ENCODE data around the gene TXNRD2.
A peak's percentile ranks its signal among the peaks of the same experiment; 100 is the strongest.

The TXNRD2 gene

DNA sequence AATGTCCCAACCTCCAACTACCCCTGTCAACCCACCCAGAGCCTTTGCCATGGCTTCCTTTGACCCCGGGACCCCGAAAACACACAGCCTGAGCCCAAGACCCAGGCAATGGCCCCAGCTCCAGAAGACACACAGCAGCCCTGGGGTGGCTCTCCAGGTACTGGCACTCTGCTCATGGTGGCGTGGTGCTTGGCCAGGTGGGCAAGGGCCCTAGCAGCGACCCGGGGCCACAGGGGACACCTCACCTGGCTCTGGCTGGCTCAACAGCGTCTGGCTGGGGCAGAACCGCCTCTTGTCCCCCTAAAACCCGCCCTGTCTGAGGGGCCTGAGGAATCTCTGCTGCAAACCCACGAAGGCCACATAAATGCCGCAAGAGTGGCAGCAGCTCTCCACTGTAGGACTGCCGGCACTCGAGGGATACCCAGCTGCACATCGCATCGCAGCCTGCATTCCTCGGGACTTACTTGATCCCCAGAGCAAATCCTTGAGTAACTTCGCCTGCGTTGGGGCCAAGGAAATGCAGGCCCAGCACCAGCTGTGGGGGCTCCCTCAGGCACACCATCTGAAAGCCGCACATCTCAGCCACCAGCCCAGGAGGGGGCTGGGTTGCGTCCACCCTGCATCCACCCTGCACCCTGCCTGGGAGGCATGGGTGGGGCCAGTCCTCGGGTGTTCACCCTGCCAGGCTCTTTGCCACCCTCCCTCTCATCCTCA, 63.8 kb downstream of the TXNRD2 start:
- no peak for DNase-seq (ENCODE audit: low read depth, low spot score)
- H3K9me3 ChIP-seq (ENCODE audit: insufficient read depth, low read length), result no peaks in the 10 kb centered on the region
- H3K36me3 ChIP-seq (ENCODE audit: insufficient read depth, insufficient read length, low read length), result peaks cover 46% of the 10 kb centered on the region
- H3K27me3 ChIP-seq (ENCODE audit: insufficient read depth, insufficient read length), result no peaks in the 10 kb centered on the region
- peak overlapping the region; percentile 32 for H3K9ac ChIP-seq (ENCODE audit: insufficient read length, low read depth)
- H3K4me1 ChIP-seq (ENCODE audit: insufficient read depth, insufficient read length), result peaks cover 34% of the 10 kb centered on the region
- TF ChIP-seq ZNF274 (IDR thresholded peaks at IDR 0.05; ENCODE audit: low read depth, low read length), result no peak
- H3K4me3 ChIP-seq (ENCODE audit: insufficient read length, low read depth), result no peak overlapping the region

DNA sequence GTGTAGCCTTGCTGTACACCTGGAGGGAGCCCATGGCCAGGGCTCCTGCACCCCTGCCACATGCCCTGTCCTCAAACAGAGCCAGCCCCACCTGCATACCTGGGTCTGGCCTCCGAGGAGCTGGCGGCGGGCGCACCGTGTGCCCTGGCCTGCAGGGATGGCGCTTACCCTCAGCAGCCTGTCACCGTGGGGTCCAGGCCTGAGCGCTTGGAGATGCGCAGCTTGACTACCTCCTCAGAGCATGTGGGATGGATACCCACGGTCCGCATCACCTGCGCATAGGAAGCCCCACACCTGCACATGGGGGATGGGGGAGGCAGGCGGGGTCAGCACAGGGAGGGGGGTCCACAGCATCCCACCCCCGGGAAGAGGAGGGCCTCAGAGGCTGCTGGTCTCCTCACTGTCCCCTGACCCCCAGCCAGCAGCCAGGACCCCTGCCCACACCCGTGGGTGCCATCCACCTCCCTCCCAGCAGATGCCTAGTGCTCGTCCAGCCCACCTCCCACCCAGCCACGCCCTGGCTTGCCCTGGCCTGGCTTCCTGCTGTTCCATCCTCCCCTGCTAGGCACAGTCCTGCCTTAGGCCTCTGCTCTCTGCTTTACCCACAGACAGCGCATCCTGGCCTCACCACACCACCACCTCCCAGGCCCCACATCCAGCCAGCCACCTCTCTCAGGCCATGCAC, 64.5 kb downstream of the TXNRD2 start:
- Histone ChIP-seq H3K27me3 (ENCODE audit: insufficient read depth, insufficient read length) (no peaks in the 10 kb centered on the region), H3K9me3 (ENCODE audit: insufficient read depth, low read length) (no peaks in the 10 kb centered on the region), H3K36me3 (ENCODE audit: insufficient read depth, insufficient read length, low read length) (peaks cover 45% of the 10 kb centered on the region), H3K4me1 (ENCODE audit: insufficient read depth, insufficient read length) (peaks cover 28% of the 10 kb centered on the region), H3K9ac (ENCODE audit: insufficient read length, low read depth) (peak overlapping the region; percentile 32), H3K4me3 (ENCODE audit: insufficient read length, low read depth) (no peak overlapping the region)
- TF ChIP-seq ZNF274 (IDR thresholded peaks at IDR 0.05; ENCODE audit: low read depth, low read length), result no peak
- no peak for TF ChIP-seq YY1 (IDR thresholded peaks at IDR 0.05; ENCODE audit: insufficient read depth, insufficient read length)
- no peak for TF ChIP-seq SUZ12 (IDR thresholded peaks at IDR 0.05; ENCODE audit: extremely low read depth, insufficient read depth, insufficient read length)
- DNase-seq (ENCODE audit: low read depth, low spot score), result no peak

DNA sequence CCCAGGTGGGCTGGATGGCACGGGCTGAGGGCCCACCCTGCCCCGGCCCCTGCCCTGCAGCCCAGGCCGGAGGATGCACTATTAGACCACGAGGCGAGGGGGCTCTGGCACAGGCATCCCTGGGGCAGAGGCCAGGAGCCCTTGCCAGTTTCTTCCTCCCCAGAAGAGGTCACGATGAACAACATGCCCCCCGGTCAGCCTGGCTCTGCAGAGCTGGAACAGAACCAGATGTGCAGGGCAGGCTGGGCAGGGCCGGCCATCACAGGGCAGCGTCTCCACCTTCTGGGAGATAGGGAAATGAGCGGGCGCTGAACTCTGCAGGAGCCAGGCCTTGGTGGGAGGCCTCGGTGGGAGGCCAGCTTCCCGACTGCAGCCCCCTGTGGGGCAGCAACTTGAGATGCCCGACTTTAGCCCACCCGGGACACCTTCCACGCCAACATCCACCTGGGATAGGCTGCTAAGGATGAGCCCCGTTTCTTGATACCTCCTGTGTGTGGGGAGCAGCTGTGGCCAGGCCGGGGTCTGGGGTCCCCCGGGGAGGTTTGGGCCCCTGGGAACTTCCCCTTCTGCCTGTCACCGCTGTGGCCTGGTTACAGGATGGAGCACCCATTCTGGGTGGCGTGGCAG, 65.2 kb downstream of the TXNRD2 start:
- Histone ChIP-seq H3K9me3 (ENCODE audit: insufficient read depth, low read length) (no peaks in the 10 kb centered on the region), H3K36me3 (ENCODE audit: insufficient read depth, insufficient read length, low read length) (peaks cover 45% of the 10 kb centered on the region), H3K4me3 (ENCODE audit: insufficient read length, low read depth) (no peak overlapping the region), H3K4me1 (ENCODE audit: insufficient read depth, insufficient read length) (peaks cover 22% of the 10 kb centered on the region), H3K9ac (ENCODE audit: insufficient read length, low read depth) (peak overlapping the region; percentile 21), H3K27me3 (ENCODE audit: insufficient read depth, insufficient read length) (no peaks in the 10 kb centered on the region)
- no peak for DNase-seq (ENCODE audit: low read depth, low spot score)
- no peak for TF ChIP-seq YY1 (IDR thresholded peaks at IDR 0.05; ENCODE audit: insufficient read depth, insufficient read length)
- no peak for TF ChIP-seq ZNF274 (IDR thresholded peaks at IDR 0.05; ENCODE audit: low read depth, low read length)
- no peak for TF ChIP-seq SUZ12 (IDR thresholded peaks at IDR 0.05; ENCODE audit: extremely low read depth, insufficient read depth, insufficient read length)

DNA sequence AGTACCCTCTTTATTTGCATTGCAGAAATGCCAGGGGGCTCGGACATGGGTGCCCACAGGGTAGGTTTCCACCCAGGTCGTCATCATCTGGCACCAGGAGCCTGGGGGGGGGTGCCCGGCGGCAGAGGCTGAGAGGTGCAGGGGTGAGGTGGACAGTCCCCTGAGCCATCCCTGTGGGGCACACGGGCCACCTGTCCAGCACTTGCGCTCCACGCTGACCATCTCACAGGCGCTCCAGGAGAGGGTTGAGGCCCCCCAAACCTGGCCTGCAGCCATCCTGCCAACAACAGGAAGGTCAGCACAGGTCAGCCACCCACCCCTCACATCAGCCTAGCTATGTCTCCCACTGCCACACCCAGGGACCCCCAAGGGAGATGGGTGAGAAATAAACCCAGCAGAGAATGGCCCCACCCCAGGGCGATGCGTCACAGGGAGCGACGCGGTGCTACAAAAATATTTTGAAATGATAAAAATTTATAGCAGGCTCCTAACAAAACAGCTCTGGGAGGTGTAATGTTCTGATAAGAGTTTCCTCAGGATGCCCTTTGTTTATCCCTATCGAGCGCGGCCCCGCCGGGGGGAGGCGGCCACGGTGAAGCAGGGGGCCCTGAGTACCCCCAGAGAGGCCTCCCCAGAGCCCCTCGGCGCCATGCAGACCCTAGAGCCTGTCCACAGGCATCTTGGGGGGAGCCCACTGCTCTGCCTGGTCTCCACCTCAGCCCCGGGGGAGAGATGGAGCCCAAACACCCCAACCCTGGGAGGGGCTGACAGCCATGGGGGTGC, 65.9 kb downstream of the TXNRD2 start:
- H3K27me3 ChIP-seq (ENCODE audit: insufficient read depth, insufficient read length), result no peaks in the 10 kb centered on the region
- peaks cover 19% of the 10 kb centered on the region for H3K4me1 ChIP-seq (ENCODE audit: insufficient read depth, insufficient read length)
- no peak overlapping the region for H3K4me3 ChIP-seq (ENCODE audit: insufficient read length, low read depth)
- no peak overlapping the region for H3K9ac ChIP-seq (ENCODE audit: insufficient read length, low read depth)
- no peak for DNase-seq (ENCODE audit: low read depth, low spot score)
- TF ChIP-seq ZNF274 (IDR thresholded peaks at IDR 0.05; ENCODE audit: low read depth, low read length), result no peak
- TF ChIP-seq YY1 (IDR thresholded peaks at IDR 0.05; ENCODE audit: insufficient read depth, insufficient read length), result no peak
- no peak for TF ChIP-seq SUZ12 (IDR thresholded peaks at IDR 0.05; ENCODE audit: extremely low read depth, insufficient read depth, insufficient read length)
- H3K36me3 ChIP-seq (ENCODE audit: insufficient read depth, insufficient read length, low read length), result peaks cover 45% of the 10 kb centered on the region
- H3K9me3 ChIP-seq (ENCODE audit: insufficient read depth, low read length), result no peaks in the 10 kb centered on the region

DNA sequence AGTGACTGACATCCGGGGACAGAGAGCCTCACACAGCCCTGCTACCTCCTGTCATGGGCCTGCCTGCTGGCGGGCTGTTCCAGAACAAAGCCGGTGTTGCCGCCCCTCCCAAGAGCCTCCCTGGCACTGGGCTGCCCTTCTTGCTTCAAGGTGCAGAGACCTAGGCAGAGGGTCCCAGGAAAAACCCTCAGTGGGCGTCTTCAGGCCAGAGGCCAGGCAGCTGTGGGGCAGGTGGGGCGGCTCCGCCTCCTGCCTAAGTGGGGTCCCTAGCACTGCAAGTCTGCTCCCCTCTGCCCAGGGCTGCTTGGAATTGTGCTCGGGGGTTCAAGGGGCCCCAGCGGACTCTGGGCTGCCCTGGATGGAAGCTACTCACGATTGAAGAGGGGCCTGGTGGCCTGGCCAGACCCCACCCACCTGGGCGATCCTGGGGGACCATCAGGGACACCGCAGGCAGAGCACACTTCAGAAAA, 66.5 kb downstream of the TXNRD2 start:
- Histone ChIP-seq H3K9ac (ENCODE audit: insufficient read length, low read depth) (no peak overlapping the region), H3K4me3 (ENCODE audit: insufficient read length, low read depth) (no peak overlapping the region), H3K27me3 (ENCODE audit: insufficient read depth, insufficient read length) (no peaks in the 10 kb centered on the region), H3K36me3 (ENCODE audit: insufficient read depth, insufficient read length, low read length) (peaks cover 43% of the 10 kb centered on the region), H3K9me3 (ENCODE audit: insufficient read depth, low read length) (no peaks in the 10 kb centered on the region), H3K4me1 (ENCODE audit: insufficient read depth, insufficient read length) (peaks cover 15% of the 10 kb centered on the region)
- TF ChIP-seq ZNF274 (IDR thresholded peaks at IDR 0.05; ENCODE audit: low read depth, low read length) (no peak), YY1 (IDR thresholded peaks at IDR 0.05; ENCODE audit: insufficient read depth, insufficient read length) (no peak), SUZ12 (IDR thresholded peaks at IDR 0.05; ENCODE audit: extremely low read depth, insufficient read depth, insufficient read length) (no peak)
- no peak for DNase-seq (ENCODE audit: low read depth, low spot score)

DNA sequence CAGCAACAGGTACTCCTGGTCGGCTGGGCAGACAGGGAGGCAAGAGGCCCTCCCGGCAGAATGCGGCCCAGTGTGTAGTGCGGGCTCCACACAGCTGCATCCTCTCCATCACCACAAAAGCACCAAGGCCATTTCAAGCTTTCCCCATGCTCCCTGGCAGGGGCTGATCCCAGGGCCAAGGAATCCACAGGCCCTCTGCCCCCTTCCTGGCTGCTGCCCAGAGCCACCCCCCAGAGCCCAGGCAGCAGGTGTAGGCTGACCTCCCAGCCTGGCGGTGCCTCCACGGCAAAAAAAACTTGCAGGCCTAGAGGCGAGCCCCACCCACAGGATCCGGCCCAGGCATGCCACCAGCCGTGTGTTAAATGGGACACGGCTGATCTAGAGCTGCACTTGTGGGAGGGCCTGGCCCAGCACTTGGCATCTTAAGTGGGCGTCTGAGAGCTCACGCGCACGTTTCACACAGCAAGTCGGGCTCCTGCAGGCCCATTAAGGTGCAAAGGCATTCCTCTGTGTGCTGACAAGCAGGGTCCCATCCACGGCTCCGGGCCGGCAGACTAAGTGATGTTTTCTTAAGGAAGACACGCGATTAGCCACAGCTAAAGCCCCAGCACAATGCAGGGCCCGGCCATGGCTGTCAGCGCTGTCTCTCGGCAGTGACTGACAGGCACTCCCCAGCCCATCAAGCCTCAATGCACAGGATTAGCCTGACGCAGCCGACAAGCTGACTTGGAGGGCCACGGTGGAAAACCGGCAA, 67.1 kb downstream of the TXNRD2 start:
- no peaks in the 10 kb centered on the region for H3K9me3 ChIP-seq (ENCODE audit: insufficient read depth, low read length)
- H3K4me1 ChIP-seq (ENCODE audit: insufficient read depth, insufficient read length), result peaks cover 9% of the 10 kb centered on the region
- H3K9ac ChIP-seq (ENCODE audit: insufficient read length, low read depth), result no peak overlapping the region
- H3K4me3 ChIP-seq (ENCODE audit: insufficient read length, low read depth), result no peak overlapping the region
- H3K36me3 ChIP-seq (ENCODE audit: insufficient read depth, insufficient read length, low read length), result peaks cover 38% of the 10 kb centered on the region
- H3K27me3 ChIP-seq (ENCODE audit: insufficient read depth, insufficient read length), result no peaks in the 10 kb centered on the region
- no peak for TF ChIP-seq YY1 (IDR thresholded peaks at IDR 0.05; ENCODE audit: insufficient read depth, insufficient read length)
- no peak for TF ChIP-seq SUZ12 (IDR thresholded peaks at IDR 0.05; ENCODE audit: extremely low read depth, insufficient read depth, insufficient read length)
- TF ChIP-seq ZNF274 (IDR thresholded peaks at IDR 0.05; ENCODE audit: low read depth, low read length), result no peak
- no peak for DNase-seq (ENCODE audit: low read depth, low spot score)

Data from NT2/D1 (cell line).